KOPT-K1 (cell line): ENCODE results near the gene P3H4.
A peak's percentile ranks its signal among the peaks of the same experiment; 100 is the strongest.
"Not testable (repeated sequence)": the region's sequence is repeated elsewhere in the genome, so short reads cannot be mapped to it uniquely, and the experiment has no call there.

Experiments used
- H3K27ac ChIP-seq: fragments of 200-600 bp; sonication (generic); 2 replicates; pipeline ENCODE4 v1.5.1; 2016; ENCODE audit warnings: antibody characterized with exemption, mild to moderate bottlenecking, low read depth, low read length; ENCODE audit not compliant: poor library complexity, severe bottlenecking
- H3K36me3 ChIP-seq: fragments of 200-600 bp; sonication (generic); 2 replicates; pipeline ENCODE4 v1.5.1; 2017; ENCODE audit warnings: antibody characterized with exemption, mild to moderate bottlenecking, low read length, moderate library complexity; ENCODE audit not compliant: insufficient read depth
- H3K9me3 ChIP-seq: fragments of 200-600 bp; sonication (generic); 2 replicates; pipeline ENCODE4 v1.5.1; 2017; ENCODE audit warnings: antibody characterized with exemption, low read length, mild to moderate bottlenecking; ENCODE audit not compliant: insufficient read depth, poor library complexity, severe bottlenecking

The P3H4 gene

GRCh38 chr17:41811549-41812380 is at the start of gene P3H4:
Gene P3H4, minus strand, starts transcription at chr17:41811949. Its CDS starts 34 bp downstream, at chr17:41811915.
- H3K36me3 ChIP-seq: no peaks in the 10 kb centered on the region
- H3K27ac ChIP-seq: peak within 1 kb of the TSS; percentile 45
- H3K9me3 ChIP-seq: no peaks in the 10 kb centered on the region

- Histone ChIP-seq H3K27ac (no peak overlapping the region), H3K36me3 (no peaks in the 10 kb centered on the region), H3K9me3 (no peaks in the 10 kb centered on the region)
Observed at GRCh38 chr17:41860254-41860931, 48.6 kb upstream of the P3H4 start.

- H3K36me3 ChIP-seq: peaks cover 65% of the 10 kb centered on the region
- H3K27ac ChIP-seq, H3K9me3 ChIP-seq: not testable (repeated sequence)
Observed at GRCh38 chr17:41851382-41851781, 39.6 kb upstream of the P3H4 start.

GRCh38 chr17:41849251-41849990 is 37.7 kb upstream of the P3H4 start:
- H3K27ac ChIP-seq: no peak overlapping the region
- H3K9me3 ChIP-seq: no peaks in the 10 kb centered on the region
- peaks cover 56% of the 10 kb centered on the region for H3K36me3 ChIP-seq

- no peak overlapping the region for H3K27ac ChIP-seq
- peaks cover 49% of the 10 kb centered on the region for H3K36me3 ChIP-seq
- H3K9me3 ChIP-seq: no peaks in the 10 kb centered on the region
Observed at GRCh38 chr17:41848788-41849187, 37.0 kb upstream of the P3H4 start.

- Histone ChIP-seq H3K9me3 (no peaks in the 10 kb centered on the region), H3K27ac (no peak overlapping the region), H3K36me3 (peaks cover 19% of the 10 kb centered on the region; the same call in 1 of the 2 replicates)
Observed at GRCh38 chr17:41844971-41845370, 33.2 kb upstream of the P3H4 start.

GRCh38 chr17:41840781-41841180 is 29.0 kb upstream of the P3H4 start:
- not testable (repeated sequence) for H3K27ac ChIP-seq, H3K9me3 ChIP-seq, H3K36me3 ChIP-seq

GRCh38 chr17:41839448-41839847 is 27.7 kb upstream of the P3H4 start:
- not testable (repeated sequence) for H3K36me3 ChIP-seq, H3K27ac ChIP-seq, H3K9me3 ChIP-seq

GRCh38 chr17:41837761-41838538 is 26.2 kb upstream of the P3H4 start, which contains the start of gene KLHL10:
Gene KLHL10, plus strand, starts transcription at chr17:41837825. Its CDS starts 108 bp downstream, at chr17:41837933.
- no peak within 1 kb of the TSS for H3K27ac ChIP-seq
- H3K36me3 ChIP-seq: 0 out of 2 replicates have a peak, but pooled peaks cover 11% of the 10 kb centered on the region
- no peaks in the 10 kb centered on the region for H3K9me3 ChIP-seq

GRCh38 chr17:41836550-41837196 is 24.9 kb upstream of the P3H4 start:
- no peaks in the 10 kb centered on the region for H3K9me3 ChIP-seq
- H3K36me3 ChIP-seq: peaks cover 23% of the 10 kb centered on the region
- no peak overlapping the region for H3K27ac ChIP-seq

GRCh38 chr17:41835800-41836549 is 24.2 kb upstream of the P3H4 start, which contains the start of gene NT5C3B:
Gene NT5C3B, minus strand, starts transcription at chr17:41836232. Its CDS starts 39 bp downstream, at chr17:41836193.
- Histone ChIP-seq H3K9me3 (no peaks in the 10 kb centered on the region), H3K27ac (peak within 1 kb of the TSS; percentile 53), H3K36me3 (peaks cover 30% of the 10 kb centered on the region)

- Histone ChIP-seq H3K27ac (peak overlapping the region; percentile 53), H3K36me3 (peaks cover 36% of the 10 kb centered on the region), H3K9me3 (no peaks in the 10 kb centered on the region)
Observed at GRCh38 chr17:41835214-41835799, 23.6 kb upstream of the P3H4 start.

GRCh38 chr17:41829961-41830360 is 18.2 kb upstream of the P3H4 start:
- H3K36me3 ChIP-seq: peaks cover 80% of the 10 kb centered on the region
- H3K27ac ChIP-seq, H3K9me3 ChIP-seq: not testable (repeated sequence)
